K562 (cell line): ENCODE data around the gene SNX14. TPM values are rescaled to one million over a fixed set of nuclear protein-coding genes. Genes with fewer than 3 reads are reported as not detected.

Source experiments
- ATAC-seq: fragments of 200-7000 bp; cut with Tn5 transposase; 3 replicates; pipeline ENCODE4 v1.9.1; 2020; ENCODE audit warnings: moderate library complexity
- BruUV-seq: library from RNA; stranded (reverse); fragments of 400-500 nt; replicated peaks from 2 replicates; lab custom pipeline; 2021; lab: Mats Ljungman, UMichigan
- CTCF ChIA-PET: fragments of 300-600 bp; formaldehyde crosslinking; extraction: SDS; loops from one replicate; lab custom pipeline; 2021; ENCODE audit warnings: low intra/inter-chr PET ratio; lab: Yijun Ruan, JAX
- POLR2A ChIA-PET: fragments of 300-600, 350-650 bp; sonication (Branson Sonifier 250); formaldehyde crosslinking; extraction: SDS; loops from one replicate; lab custom pipeline; 2021; ENCODE audit warnings: antibody characterized with exemption, inconsistent platforms; lab: Yijun Ruan, JAX
- DNase-seq, 4 experiments: peaks; one replicate each; pipeline versions ENCODE4 v3.0.0 to v3.0.0-alpha.2; 2011 to 2018; ENCODE audit warnings: low spot score in 3 of 4, mixed read lengths in 3 of 4; ENCODE audit errors: extremely low read depth in 1 of 4
- FAIRE-seq: peaks from 2 replicates; lab custom pipeline; 2011; peaks lifted over from hg19 to GRCh38; lab: Jason Lieb, UNC
- H2AFZ ChIP-seq: 2 replicates; pipeline ENCODE4 v1.6.0; 2011; ENCODE audit warnings: low read depth, low read length, control low read depth, inconsistent platforms
- H3K27ac ChIP-seq: fragments of 200-600 bp; 3 replicates; pipeline ENCODE4 v1.8.0; 2011; ENCODE audit warnings: low read depth, mild to moderate bottlenecking, control low read depth, inconsistent platforms, low read length, moderate library complexity, mixed read lengths; ENCODE audit errors: extremely low read depth
- H3K27me3 ChIP-seq, 2 experiments: fragments of 300-600 bp in 1 of 2; 2 replicates in 1 of 2; 3 replicates in 1 of 2; pipeline versions ENCODE4 v1.6.0 to v1.8.0; 2011; ENCODE audit warnings: inconsistent platforms in 2 of 2, low read length in 2 of 2, mild to moderate bottlenecking in 1 of 2, mixed read lengths in 1 of 2, moderate library complexity in 1 of 2; ENCODE audit not compliant: control insufficient read depth in 2 of 2, insufficient read depth in 2 of 2
- H3K36me3 ChIP-seq: fragments of 300-600 bp; 3 replicates; pipeline ENCODE4 v1.8.0; 2011; ENCODE audit warnings: mild to moderate bottlenecking, low read length, inconsistent platforms; ENCODE audit not compliant: control insufficient read depth, insufficient read depth
- H3K4me1 ChIP-seq, 2 experiments: fragments of 200-600 bp in 1 of 2; replicated peaks in 1 of 2; 2 replicates in 1 of 2; 3 replicates in 1 of 2; pipeline versions ENCODE4 v1.5.1 to v1.8.0; 2011; ENCODE audit warnings: inconsistent platforms in 2 of 2, low read length in 2 of 2, mild to moderate bottlenecking in 1 of 2, mixed read lengths in 1 of 2, moderate library complexity in 1 of 2; ENCODE audit not compliant: control insufficient read depth in 2 of 2, insufficient read depth in 2 of 2
- H3K4me2 ChIP-seq: 2 replicates; pipeline ENCODE4 v1.6.1; 2011; ENCODE audit warnings: low read length, control low read depth, inconsistent platforms, mixed read lengths; ENCODE audit not compliant: insufficient read depth
- H3K4me3 ChIP-seq: fragments of 200-600 bp; sonication (generic), shearing (Covaris generic); 2 replicates; pipeline ENCODE4 v1.5.1; 2016; ENCODE audit warnings: control low read depth, inconsistent platforms
- H3K79me2 ChIP-seq: fragments of 200-600 bp; 3 replicates; pipeline ENCODE4 v1.8.0; 2011; ENCODE audit warnings: low read length, inconsistent platforms; ENCODE audit not compliant: control insufficient read depth, insufficient read depth
- H3K9ac ChIP-seq, 2 experiments: 2 replicates each; pipeline versions ENCODE4 v1.6.0 to v1.6.1; 2011; ENCODE audit warnings: low read depth in 2 of 2, low read length in 2 of 2, control low read depth in 1 of 2, inconsistent platforms in 1 of 2, mild to moderate bottlenecking in 1 of 2, mixed read lengths in 1 of 2; ENCODE audit not compliant: insufficient read depth in 1 of 2
- H3K9me1 ChIP-seq: one replicate; pipeline ENCODE4 v1.6.0; 2011; ENCODE audit warnings: inconsistent platforms, mild to moderate bottlenecking, low read length, moderate library complexity; ENCODE audit not compliant: control insufficient read depth, insufficient read depth
- H3K9me3 ChIP-seq: replicated peaks from 2 replicates; pipeline ENCODE4 v1.5.1; 2011; ENCODE audit warnings: low read depth, low read length, inconsistent platforms; ENCODE audit not compliant: control insufficient read depth, insufficient read depth
- H4K20me1 ChIP-seq: replicated peaks from 2 replicates; pipeline ENCODE4 v1.6.1; 2011; ENCODE audit warnings: low read length, inconsistent platforms, mixed read lengths; ENCODE audit not compliant: control insufficient read depth, insufficient read depth
- ATF2 ChIP-seq: sonication (generic); formaldehyde crosslinking; IDR thresholded peaks from 2 replicates; pipeline ENCODE4 v1.8.1; 2022; ENCODE audit warnings: missing genetic modification reagents
- CREB1 ChIP-seq, 2 experiments: sonication (generic) in 1 of 2; formaldehyde crosslinking in 1 of 2; IDR thresholded peaks; 2 replicates each; pipeline versions ENCODE4 v1.6.1 to v1.8.0; 2012 to 2022; ENCODE audit warnings: inconsistent platforms in 1 of 2, mild to moderate bottlenecking in 1 of 2, missing genetic modification reagents in 1 of 2, moderate library complexity in 1 of 2
- DDX20 ChIP-seq: fragments of 450-650 bp; IDR thresholded peaks from 2 replicates; pipeline ENCODE4 v1.6.1; 2016; ENCODE audit warnings: missing genetic modification characterization, low read depth, mild to moderate bottlenecking, missing compliant biosample characterization, moderate library complexity
- DPF2 ChIP-seq: fragments of 450-650 bp; IDR thresholded peaks from 2 replicates; pipeline ENCODE4 v1.6.1; 2016
- E2F5 ChIP-seq: sonication (generic); formaldehyde crosslinking; IDR thresholded peaks from 2 replicates; pipeline ENCODE4 v1.8.0; 2022; ENCODE audit warnings: mild to moderate bottlenecking, missing genetic modification reagents
- HDAC1 ChIP-seq, 2 experiments: fragments of 450-650 bp; IDR thresholded peaks; 2 replicates each; pipeline ENCODE4 v1.6.1; 2016 to 2017; ENCODE audit warnings: inconsistent platforms in 1 of 2, mild to moderate bottlenecking in 1 of 2, moderate library complexity in 1 of 2
- JUN ChIP-seq, 2 experiments: sonication (generic) in 1 of 2; formaldehyde crosslinking in 1 of 2; IDR thresholded peaks; 2 replicates each; pipeline versions ENCODE4 v1.6.1 to v1.8.0; 2012 to 2022; ENCODE audit warnings: borderline replicate concordance in 2 of 2, mild to moderate bottlenecking in 2 of 2, improper control_type of control experiment in 1 of 2, low read depth in 1 of 2, low read length in 1 of 2, missing genetic modification reagents in 1 of 2
- KAT8 ChIP-seq: fragments of 450-650 bp; IDR thresholded peaks from 2 replicates; pipeline ENCODE4 v1.6.1; 2016; ENCODE audit warnings: low read depth, mild to moderate bottlenecking
- MLX ChIP-seq, 2 experiments: fragments of 450-650 bp in 1 of 2; sonication (generic) in 1 of 2; formaldehyde crosslinking; conservative IDR thresholded peaks; 2 replicates each; pipeline versions ENCODE4 v1.4.0 to v1.8.1; 2020 to 2022; ENCODE audit warnings: mild to moderate bottlenecking in 1 of 2, missing genetic modification reagents in 1 of 2
- NR0B1 ChIP-seq: fragments of 450-650 bp; IDR thresholded peaks from one replicate; pipeline ENCODE4 v1.6.1; 2018; ENCODE audit warnings: mild to moderate bottlenecking, moderate library complexity; ENCODE audit not compliant: partially characterized antibody
- SAFB ChIP-seq: fragments of 200-400 bp; formaldehyde crosslinking; IDR thresholded peaks from 2 replicates; pipeline ENCODE4 v1.6.1; 2017; ENCODE audit warnings: low read depth, low read length, borderline replicate concordance
- SMAD1 ChIP-seq: fragments of 150-350 bp; IDR thresholded peaks from 2 replicates; pipeline ENCODE4 v1.6.1; 2014; ENCODE audit warnings: low read length, low read depth; ENCODE audit not compliant: partially characterized antibody
- SMARCA4 ChIP-seq: fragments of 450-650 bp; IDR thresholded peaks from 2 replicates; pipeline ENCODE4 v1.6.1; 2016
- XRCC3 ChIP-seq: fragments of 450-650 bp; IDR thresholded peaks from 2 replicates; pipeline ENCODE4 v1.6.1; 2017; ENCODE audit warnings: mild to moderate bottlenecking, moderate library complexity
- ZNF511 ChIP-seq: sonication (generic); formaldehyde crosslinking; IDR thresholded peaks from 2 replicates; pipeline ENCODE4 v1.8.0; 2022; ENCODE audit warnings: mild to moderate bottlenecking, missing genetic modification reagents
- ZNF766 ChIP-seq: fragments of 200-800 bp; sonication (Bioruptor generic); conservative IDR thresholded peaks from 2 replicates; pipeline ENCODE4 v1.6.1; 2016; ENCODE audit warnings: missing genetic modification characterization, missing compliant biosample characterization
- WGBS: fragments of 100-300 bp; shearing (Covaris generic); methylation state at CpG from one replicate; pipeline ENCODE4 v1.1.6; 2016; ENCODE audit warnings: low coverage, mixed read lengths; ENCODE audit not compliant: insufficient coverage; ENCODE audit errors: missing lambda C conversion rate; 5-methylcytosine and 5-hydroxymethylcytosine counted together
- in situ Hi-C: fragments of 300-500 bp; cut with MboI; formaldehyde crosslinking; loops from 4 replicates; pipeline ENCODE4 v1.15.0; 2018; ENCODE audit warnings: inconsistent platforms, mixed read lengths
- intact Hi-C: fragments of 100-400 bp; cut with micrococcal nuclease; formaldehyde crosslinking; loops from 2 replicates; pipeline ENCODE4 v1.14.2; 2022
- polyA plus RNA-seq, 8 experiments: library from polyadenylated mRNA; depleted of rRNA in 4 of 8; stranded (reverse) in 5 of 8; unstranded in 3 of 8; fragments of >200 nt; fragmentation: Nextera tagmentation in 2 of 8; fragmentation: Illumina TruSeq in 1 of 8; extraction: Ambion mirVana in 2 of 8; extraction: Trizol in 1 of 8; gene quantifications; 2 replicates each; pipeline versions ENCODE4 v1.2.1 to v1.2.3, GENCODE V29; 2011 to 2014; ENCODE audit warnings: inconsistent platforms in 1 of 8, missing spikeins in 1 of 8
- total RNA-seq, 7 experiments: library from RNA; depleted of rRNA in 6 of 7; stranded (reverse); fragments of >200 nt in 6 of 7; fragmentation: Illumina TruSeq in 2 of 7; extraction: Trizol in 2 of 7; gene quantifications; 2 replicates each; pipeline versions ENCODE4 v1.2.1 to v1.2.3, GENCODE V29; 2011 to 2021; ENCODE audit warnings: low replicate concordance in 1 of 7

SNX14 gene
- total and polyA plus RNA-seq, 9 of the 15 experiments (the other 6 are each of a cell fraction or from before 2014, with no cell fraction given) = 46.5 to 140 (median 71.2) TPM

GRCh38 chr6:85568411-85568810 is 25.2 kb downstream of the SNX14 start (continued):
- no peak for TF ChIP-seq MLX (CRISPR knock-in tag; conservative IDR thresholded peaks at IDR 0.05)
- TF ChIP-seq XRCC3 = no peak
- TF ChIP-seq HDAC1 (IDR thresholded peaks at IDR 0.05) = no peak
- no peak for TF ChIP-seq JUN (IDR thresholded peaks at IDR 0.05; ENCODE audit: borderline replicate concordance, low read depth, low read length)
- TF ChIP-seq JUN (CRISPR knock-in tag; IDR thresholded peaks at IDR 0.05; ENCODE audit: borderline replicate concordance) = no peak
- TF ChIP-seq SAFB = no peak
- no peak for TF ChIP-seq KAT8

GRCh38 chr6:85565736-85566135 is 27.9 kb downstream of the SNX14 start:
- Histone ChIP-seq H3K9me1 (no peaks in the 10 kb centered on the region), H3K4me2 (no peak overlapping the region), H3K79me2 (no peaks in the 10 kb centered on the region), H3K9ac (no peak overlapping the region), H3K9me3 (no peaks in the 10 kb centered on the region), H3K27me3 (no peaks in the 10 kb centered on the region), H4K20me1 (no peaks in the 10 kb centered on the region), H3K4me3 (no peak overlapping the region), H3K4me1 (no peaks in the 10 kb centered on the region), H2AFZ (no peak overlapping the region), H3K36me3 (peaks cover 42% of the 10 kb centered on the region; the same call in 2 of the 3 replicates), H3K27ac (no peak overlapping the region)
- FAIRE-seq (no peak), ATAC-seq (no peak), DNase-seq (no peak)
- POLR2A ChIA-PET = no interaction called here
- BruUV-seq = no TSS peak
- intact Hi-C loops (no loop called here), in situ Hi-C loops (no loop called here)
- 50% methylated on average over 1 of the region's 1 CpG for WGBS
- CTCF ChIA-PET = no interaction called here
- no peak for TF ChIP-seq SMARCA4
- TF ChIP-seq ZNF766 (CRISPR knock-in tag) = no peak
- TF ChIP-seq SMAD1 = no peak
- TF ChIP-seq DPF2 = no peak
- TF ChIP-seq ZNF511 = no peak
- TF ChIP-seq E2F5 (CRISPR knock-in tag) = no peak
- no peak for TF ChIP-seq DDX20 (tag)
- TF ChIP-seq CREB1 (IDR thresholded peaks at IDR 0.05) = no peak
- TF ChIP-seq CREB1 (CRISPR knock-in tag; IDR thresholded peaks at IDR 0.05) = no peak
- no peak for TF ChIP-seq NR0B1
- TF ChIP-seq ATF2 (CRISPR knock-in tag) = no peak
